B cell (primary cell): ENCODE measurements around the gene TSPOAP1. TPM values are rescaled to one million over a fixed set of nuclear protein-coding genes. Genes with fewer than 3 reads are reported as not detected.

Experiments
- ATAC-seq: fragments of 200-7000 bp; cut with Tn5 transposase; one replicate; pipeline ENCODE4 v1.10.0; 2021; ENCODE audit warnings: low read depth, mild to moderate bottlenecking, moderate number of reproducible peaks, moderate library complexity
- CTCF ChIA-PET: fragments of 350-600 bp; sonication (Branson Sonifier 250); formaldehyde crosslinking; loops from one replicate; lab custom pipeline; 2021; ENCODE audit warnings: antibody characterized with exemption, inconsistent platforms; lab: Charles Lee
- POLR2A ChIA-PET: fragments of 350-600 bp; sonication (Branson Sonifier 250); formaldehyde crosslinking; loops from one replicate; lab custom pipeline; 2021; ENCODE audit warnings: antibody characterized with exemption; lab: Charles Lee
- DNase-seq: peaks from one replicate; pipeline ENCODE4 v3.0.0; 2013
- H2AFZ ChIP-seq: 2 replicates; pipeline ENCODE4 v1.6.1; 2012; ENCODE audit warnings: mild to moderate bottlenecking, low read depth, low read length; ENCODE audit not compliant: insufficient read depth, poor library complexity, severe bottlenecking
- H3K27ac ChIP-seq, 2 donors: 1 replicate in 1 of 2; 2 replicates in 1 of 2; pipeline ENCODE4 v1.5.1; 2012 to 2013; ENCODE audit warnings: low read length in 2 of 2, mild to moderate bottlenecking in 2 of 2, moderate library complexity in 1 of 2
- H3K27me3 ChIP-seq, 4 experiments: fragments of 200-600 bp in 1 of 4; sonication (generic) in 1 of 4; replicated peaks in 1 of 4; 1 replicate in 2 of 4; 2 replicates in 2 of 4; pipeline versions ENCODE4 v1.6.1 to v1.7.0; 2013 to 2016; ENCODE audit warnings: low read length in 3 of 4, mild to moderate bottlenecking in 2 of 4, mixed read lengths in 1 of 4, moderate library complexity in 1 of 4; ENCODE audit not compliant: insufficient read depth in 4 of 4, control insufficient read depth in 3 of 4; ENCODE audit errors: control extremely low read depth in 1 of 4
- H3K36me3 ChIP-seq, 2 experiments: replicated peaks in 1 of 2; 1 replicate in 1 of 2; 2 replicates in 1 of 2; pipeline versions ENCODE4 v1.6.1 to v1.7.1; 2013; ENCODE audit warnings: low read length in 1 of 2; ENCODE audit not compliant: insufficient read depth in 2 of 2, control insufficient read depth in 1 of 2; ENCODE audit errors: control extremely low read depth in 1 of 2, extremely low read depth in 1 of 2
- H3K4me1 ChIP-seq, 2 donors: fragments of 200-600 bp in 1 of 2; sonication (generic) in 1 of 2; 1 replicate in 1 of 2; 2 replicates in 1 of 2; pipeline versions ENCODE4 v1.5.1 to v1.6.1; 2013 to 2017; ENCODE audit warnings: low read length in 2 of 2; ENCODE audit not compliant: control insufficient read depth in 2 of 2, insufficient read depth in 2 of 2
- H3K4me2 ChIP-seq: replicated peaks from 2 replicates; pipeline ENCODE3; 2012; ENCODE audit warnings: mild to moderate bottlenecking, low read depth, low read length; ENCODE audit not compliant: poor library complexity, severe bottlenecking
- H3K4me3 ChIP-seq, 5 experiments: fragments of 200-600 bp in 1 of 5; sonication (generic) in 1 of 5; 1 replicate in 3 of 5; 2 replicates in 2 of 5; pipeline versions ENCODE4 v1.5.1 to v1.7.0; 2011 to 2016; ENCODE audit warnings: low read length in 4 of 5, mild to moderate bottlenecking in 4 of 5, low read depth in 2 of 5, control low read depth in 1 of 5, moderate library complexity in 1 of 5; ENCODE audit not compliant: insufficient read depth in 1 of 5; ENCODE audit errors: control extremely low read depth in 1 of 5, extremely low read depth in 1 of 5
- H3K79me2 ChIP-seq: fragments of 200-600 bp; sonication (generic); one replicate; pipeline ENCODE4 v1.6.0; 2016; ENCODE audit warnings: low read length; ENCODE audit not compliant: control insufficient read depth, insufficient read depth
- H3K9ac ChIP-seq: fragments of 200-600 bp; sonication (generic); 2 replicates; pipeline ENCODE4 v1.6.1; 2017; ENCODE audit warnings: mild to moderate bottlenecking, low read length, moderate library complexity
- H3K9me3 ChIP-seq, 3 donors: one replicate each; pipeline versions ENCODE4 v1.6.1 to v1.7.1; 2013; ENCODE audit warnings: low read length in 2 of 3; ENCODE audit not compliant: control insufficient read depth in 2 of 3, insufficient read depth in 1 of 3; ENCODE audit errors: control extremely low read depth in 1 of 3
- H4K20me1 ChIP-seq: 2 replicates; pipeline ENCODE4 v1.6.0; 2012; ENCODE audit warnings: mild to moderate bottlenecking, low read length; ENCODE audit not compliant: insufficient read depth, control insufficient read depth, poor library complexity, severe bottlenecking
- H3K27ac Mint-ChIP-seq: one replicate; pipeline ENCODE4 v1.8.0; 2021; ENCODE audit warnings: mixed read lengths
- H3K27me3 Mint-ChIP-seq: one replicate; pipeline ENCODE4 v1.8.0; 2021; ENCODE audit warnings: mixed read lengths
- H3K4me1 Mint-ChIP-seq: one replicate; pipeline ENCODE4 v1.8.0; 2021; ENCODE audit warnings: mixed read lengths
- H3K4me3 Mint-ChIP-seq: one replicate; pipeline ENCODE4 v1.8.0; 2021; ENCODE audit warnings: mixed read lengths
- H3K9me3 Mint-ChIP-seq: one replicate; pipeline ENCODE4 v1.8.0; 2022; ENCODE audit warnings: mixed read lengths; ENCODE audit not compliant: insufficient read depth
- CTCF ChIP-seq: fragments of 200-600 bp; IDR thresholded peaks from one replicate; pipeline ENCODE4 v1.8.0; 2022; ENCODE audit warnings: antibody characterized with exemption, mild to moderate bottlenecking
- EZH2 ChIP-seq: IDR thresholded peaks from 2 replicates; pipeline ENCODE4 v1.6.1; 2012; ENCODE audit warnings: borderline replicate concordance, low read depth, mild to moderate bottlenecking, moderate library complexity, low read length; ENCODE audit not compliant: insufficient read depth, poor library complexity, severe bottlenecking
- WGBS: methylation state at CpG from one replicate; pipeline ENCODE4 v1.1.5; 2013; ENCODE audit warnings: missing lambda C conversion rate; ENCODE audit not compliant: insufficient coverage; 5-methylcytosine and 5-hydroxymethylcytosine counted together
- intact Hi-C: fragments of 100-400 bp; cut with micrococcal nuclease; formaldehyde crosslinking; loops from one replicate; pipeline ENCODE4 v1.10.0; 2022
- polyA plus RNA-seq: library from polyadenylated mRNA; depleted of rRNA; stranded (reverse); fragments of >200 nt; gene quantifications from 2 replicates; pipeline ENCODE4 v1.2.3, GENCODE V29; 2012
- total RNA-seq, 2 donors: library from RNA; stranded (reverse); fragments of 120-200 nt in 1 of 2; gene quantifications; 1 replicate in 1 of 2; 2 replicates in 1 of 2; pipeline versions ENCODE4 v1.2.3 to v1.2.4, GENCODE V29; 2013 to 2022

Gene TSPOAP1
- total and polyA plus RNA-seq, 2 donors (not counting 1 experiment from before 2014, with no cell fraction given) = 10.8 to 30.7 TPM

- peak overlapping the region; percentile 93 for H3K27ac Mint-ChIP-seq
- Histone ChIP-seq H3K79me2 (peaks cover 43% of the 10 kb centered on the region), H2AFZ (peak overlapping the region; percentile 12), H4K20me1 (peaks cover 45% of the 10 kb centered on the region), H3K4me3 (peak overlapping the region in 4 of 5 experiments; percentile 81 to 100 (median 99)), H3K27me3 (no peaks in the 10 kb centered on the region), H3K9me3 (no peaks in the 10 kb centered on the region), H3K4me1 (peaks cover 32 to 60% of the 10 kb centered on the region in 2 donors), H3K36me3 (peaks cover 2 to 29% of the 10 kb centered on the region in 2 experiments), H3K4me2 (peak overlapping the region; percentile 92), H3K9ac (peak overlapping the region; percentile 99), H3K27ac (peak overlapping the region; percentile 73 to 85)
- no peak for ATAC-seq
- H3K4me3 Mint-ChIP-seq = peak overlapping the region; percentile 91
- no peak for DNase-seq
- ChIA-PET POLR2A (interaction anchor here (0.6 to 19.3 kb wide), 10 partner anchors 11 to 183 kb away, joined by 3 to 663 read pairs (median 4); partner anchors contain the start of genes HSF5, RNF43 and SUPT4H1), CTCF (interaction anchor here (0.6 to 17.9 kb wide), 6 partner anchors 11 to 676 kb away, joined by 3 to 587 read pairs (median 20); partner anchors contain the start of genes RNF43 and SUPT4H1)
- no peaks in the 10 kb centered on the region for H3K27me3 Mint-ChIP-seq
- H3K4me1 Mint-ChIP-seq = peaks cover 58% of the 10 kb centered on the region
- no peak for TF ChIP-seq CTCF
- TF ChIP-seq EZH2 = no peak
- H3K9me3 Mint-ChIP-seq = no peaks in the 10 kb centered on the region
- intact Hi-C loops = loop anchor here (2.0 kb wide), 1 partner anchor 191 kb away; no protein-coding TSS in a partner anchor
- 36% methylated on average over 16 of the region's 19 CpGs for WGBS
These were observed 1.0 kb downstream of the TSPOAP1 start for GRCh38 chr17:58327363-58328194.
